ENCODE measurements around the gene EML2. TPM values are rescaled to one million over a fixed set of nuclear protein-coding genes. Genes with fewer than 3 reads are reported as not detected.

EML2 gene
- total RNA-seq, 2 experiments from 2014 or later = 122 to 128 TPM

DNA sequence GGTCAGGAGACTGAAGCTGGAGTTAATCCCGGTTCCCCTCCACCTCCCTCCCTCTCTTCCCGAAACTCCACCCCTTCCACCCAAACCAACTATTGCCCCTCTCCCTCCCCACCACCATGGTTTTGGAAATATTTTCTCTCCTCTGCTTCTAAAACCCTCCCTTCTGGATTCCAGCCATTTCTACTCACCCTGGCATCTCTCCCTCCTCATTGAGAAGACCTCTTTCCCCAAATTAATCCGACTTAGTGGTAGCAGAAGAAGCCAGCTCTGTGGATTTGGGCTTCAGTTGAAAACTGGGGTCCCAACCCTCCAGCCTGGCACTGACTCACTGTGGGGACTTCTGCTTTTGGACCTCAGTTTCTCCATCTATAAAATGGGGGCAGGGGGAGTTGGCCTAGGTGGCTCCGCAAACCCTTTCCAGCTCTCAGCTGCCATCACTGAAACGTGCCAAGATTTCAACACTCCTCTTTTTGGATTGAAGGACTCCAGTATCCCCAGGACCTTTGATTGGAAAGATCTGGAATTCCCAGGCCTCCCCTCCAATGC lies 38.8 kb downstream of the EML2 start:
- CTCF ChIA-PET = interaction anchor here (0.7 to 2.2 kb wide), 2 partner anchors 9 to 41 kb away, joined by 3 to 8 read pairs; no protein-coding TSS in a partner anchor

DNA sequence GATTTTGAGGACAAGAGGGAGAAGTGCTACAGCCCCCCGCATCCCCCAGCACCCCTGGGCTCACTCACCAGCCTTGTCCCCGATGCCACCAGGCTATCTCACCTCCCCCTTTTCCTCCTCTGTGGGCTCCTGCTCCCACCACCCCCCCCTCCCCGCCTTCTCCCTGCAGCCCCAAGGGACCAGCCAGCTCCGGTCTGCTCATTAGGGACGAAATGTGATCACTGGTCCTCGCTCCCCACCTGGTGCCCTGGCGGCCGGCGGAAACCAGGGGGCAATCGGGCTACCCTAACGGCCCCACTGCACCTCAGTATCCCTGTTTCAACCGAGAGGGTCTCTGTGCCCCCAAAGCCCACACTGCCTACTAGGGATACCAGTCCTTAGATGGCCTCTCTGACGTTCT lies 39.9 kb downstream of the EML2 start:
- CTCF ChIA-PET = interaction anchor here (1.0 to 1.6 kb wide), 4 partner anchors 11 to 170 kb away, joined by 3 to 10 read pairs (median 3); partner anchors contain the start of gene SIX5
- no peak for ATAC-seq
- no peaks in the 10 kb centered on the region for H3K9me3 Mint-ChIP-seq (ENCODE audit: low read depth)
- H3K27me3 Mint-ChIP-seq = peaks cover 81% of the 10 kb centered on the region
- peaks cover 29% of the 10 kb centered on the region for H3K4me1 Mint-ChIP-seq
- no peak for DNase-seq
- H3K4me3 Mint-ChIP-seq = no peak overlapping the region
- peaks cover 5% of the 10 kb centered on the region for H3K36me3 Mint-ChIP-seq
- H3K27ac Mint-ChIP-seq = no peak overlapping the region

More for the DNA sequence above, 38.8 kb downstream of the EML2 start:
- H3K27me3 Mint-ChIP-seq = peaks cover 79% of the 10 kb centered on the region
- no peaks in the 10 kb centered on the region for H3K9me3 Mint-ChIP-seq (ENCODE audit: low read depth)
- no peak overlapping the region for H3K27ac Mint-ChIP-seq
- peaks cover 29% of the 10 kb centered on the region for H3K4me1 Mint-ChIP-seq
- peaks cover 5% of the 10 kb centered on the region for H3K36me3 Mint-ChIP-seq
- no peak overlapping the region for H3K4me3 Mint-ChIP-seq
- ATAC-seq = no peak
- DNase-seq = no peak

DNA sequence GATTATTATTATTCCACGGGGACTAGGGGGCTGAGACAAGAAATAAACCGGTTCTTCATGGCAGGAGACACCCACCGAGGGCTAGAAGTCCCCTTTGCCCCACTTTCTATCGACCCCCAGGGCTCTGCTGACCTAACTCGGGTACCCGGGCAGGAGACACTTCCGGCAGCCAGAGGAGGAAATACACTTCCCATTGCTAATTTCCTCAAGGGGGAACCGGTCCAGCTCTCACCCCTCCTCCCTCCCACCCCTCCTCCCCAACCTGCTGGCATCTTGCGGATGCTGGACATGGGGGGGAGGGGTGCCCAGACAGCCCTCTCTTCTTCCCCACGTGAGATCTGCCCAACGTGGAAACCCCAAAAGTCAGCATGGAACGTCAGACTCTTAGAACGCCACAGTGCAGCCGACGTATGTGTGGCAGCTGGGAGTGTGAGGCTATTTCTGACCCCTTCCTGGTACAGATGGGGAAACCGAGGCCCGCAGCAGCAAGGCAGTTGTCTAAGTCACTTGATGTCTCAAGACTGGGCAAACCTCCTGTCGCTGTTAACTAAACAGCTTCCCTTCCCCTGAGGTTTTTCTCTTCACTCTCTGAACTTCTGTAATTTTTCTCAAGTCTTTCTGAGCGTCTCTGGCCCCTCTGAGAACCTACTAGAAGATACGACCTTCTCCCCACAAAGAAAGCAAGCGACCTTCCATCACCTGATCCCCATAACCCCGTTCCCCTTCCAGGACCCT lies 40.8 kb downstream of the EML2 start:
- no peaks in the 10 kb centered on the region for H3K9me3 Mint-ChIP-seq (ENCODE audit: low read depth)
- peaks cover 5% of the 10 kb centered on the region for H3K36me3 Mint-ChIP-seq
- H3K27me3 Mint-ChIP-seq = peaks cover 80% of the 10 kb centered on the region
- H3K4me3 Mint-ChIP-seq = peak overlapping the region; percentile 48
- ATAC-seq = no peak
- no peak overlapping the region for H3K27ac Mint-ChIP-seq
- DNase-seq = no peak
- CTCF ChIA-PET = interaction anchor here (1.0 to 1.7 kb wide), 5 partner anchors 8 to 171 kb away, joined by 3 to 10 read pairs (median 3); partner anchors contain the start of gene SIX5
- peaks cover 29% of the 10 kb centered on the region for H3K4me1 Mint-ChIP-seq

DNA sequence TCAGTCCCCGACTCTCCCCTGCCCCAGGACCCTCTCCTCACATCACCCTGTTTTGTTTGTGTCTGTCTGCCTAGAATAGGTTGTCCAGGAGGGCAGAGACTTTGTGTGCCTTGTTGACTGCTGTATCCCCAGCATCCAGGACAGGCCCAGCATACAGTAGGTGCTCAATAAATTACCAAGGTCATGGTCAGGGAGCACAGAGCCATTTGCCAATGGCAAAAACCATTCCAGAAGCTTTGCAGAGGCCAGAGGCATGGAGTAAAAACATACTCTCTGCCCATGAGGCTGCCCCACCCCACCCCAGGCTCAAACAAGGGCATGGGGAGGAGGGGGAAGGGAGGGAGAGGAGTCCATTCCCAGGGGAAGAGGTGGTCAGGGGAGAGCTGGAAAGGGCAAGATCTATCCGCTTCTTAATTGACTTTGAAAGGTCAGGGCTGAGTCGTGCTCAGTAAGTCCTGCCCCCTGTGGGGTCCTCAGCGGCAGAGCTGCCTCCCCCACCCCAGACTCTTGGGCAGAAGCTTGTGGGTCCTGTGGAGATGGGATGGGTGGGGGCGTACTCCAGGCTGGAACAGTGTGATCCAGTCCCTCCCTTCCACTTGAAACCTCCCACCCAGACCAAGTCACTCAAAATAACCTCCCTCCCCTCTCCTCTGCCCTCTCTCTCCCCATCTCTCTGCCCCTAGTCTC lies 41.6 kb downstream of the EML2 start:
- Mint-ChIP-seq H3K27me3 (peaks cover 73% of the 10 kb centered on the region), H3K36me3 (peaks cover 5% of the 10 kb centered on the region), H3K9me3 (ENCODE audit: low read depth) (no peaks in the 10 kb centered on the region), H3K4me3 (no peak overlapping the region), H3K27ac (no peak overlapping the region), H3K4me1 (peaks cover 30% of the 10 kb centered on the region)
- ATAC-seq (no peak), DNase-seq (no peak)
- CTCF ChIA-PET = interaction anchor here (1.6 to 1.9 kb wide), 3 partner anchors 9 to 45 kb away, joined by 7 to 10 read pairs (median 8); no protein-coding TSS in a partner anchor

DNA sequence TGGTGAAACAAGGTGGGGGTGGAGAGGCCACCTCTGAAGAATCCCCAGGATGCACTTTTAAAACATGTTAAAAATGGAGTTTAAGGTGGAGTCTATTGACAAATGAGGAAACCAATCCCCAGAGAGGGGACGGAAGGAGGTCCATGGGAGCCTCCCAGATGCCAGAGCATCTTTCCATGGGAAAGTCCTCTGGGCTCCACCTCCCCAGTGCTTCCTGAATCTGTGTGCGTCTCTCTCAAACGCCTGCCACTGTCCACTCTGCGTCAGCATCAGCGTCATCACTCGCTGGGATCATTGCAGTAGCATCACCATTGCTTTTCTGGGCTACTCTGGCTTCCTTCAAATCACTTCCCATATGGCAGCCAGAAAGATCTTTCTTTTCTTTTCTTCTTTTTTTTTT lies 43.4 kb downstream of the EML2 start:
- Mint-ChIP-seq H3K4me3 (no peak overlapping the region), H3K27ac (no peak overlapping the region), H3K27me3 (peaks cover 73% of the 10 kb centered on the region), H3K9me3 (ENCODE audit: low read depth) (no peaks in the 10 kb centered on the region), H3K36me3 (no peaks in the 10 kb centered on the region), H3K4me1 (peaks cover 34% of the 10 kb centered on the region)
- CTCF ChIA-PET = interaction anchor here (1.2 to 1.9 kb wide), 2 partner anchors 43 to 47 kb away, joined by 4 to 8 read pairs; partner anchors contain the start of gene EML2
- ATAC-seq (no peak), DNase-seq (no peak)

DNA sequence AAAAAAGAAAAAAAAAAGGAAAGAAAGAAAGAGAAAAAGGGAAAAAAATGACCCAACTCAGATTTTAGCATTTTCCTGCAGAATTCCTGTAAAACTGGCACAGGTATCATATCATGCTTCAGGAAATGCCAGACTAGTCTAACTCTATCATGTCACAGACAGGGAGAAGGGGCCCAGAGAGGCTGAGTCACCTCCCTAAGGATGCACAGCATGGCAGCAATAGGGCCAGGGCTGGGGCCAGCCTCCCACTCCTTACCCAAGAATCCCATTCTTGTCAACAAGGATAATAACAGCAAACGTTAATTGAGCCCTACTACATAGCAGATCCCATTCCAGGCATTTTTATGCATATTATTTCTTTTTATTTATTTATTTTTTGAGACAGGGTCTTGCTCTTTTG lies 45.7 kb downstream of the EML2 start:
- Mint-ChIP-seq H3K4me1 (peaks cover 22% of the 10 kb centered on the region), H3K4me3 (no peak overlapping the region), H3K27ac (no peak overlapping the region), H3K36me3 (no peaks in the 10 kb centered on the region), H3K27me3 (peaks cover 64% of the 10 kb centered on the region), H3K9me3 (ENCODE audit: low read depth) (no peaks in the 10 kb centered on the region)
- CTCF ChIA-PET = interaction anchor here (0.6 to 0.9 kb wide), 3 partner anchors 14 to 145 kb away, joined by 3 to 5 read pairs (median 3); no protein-coding TSS in a partner anchor
- ATAC-seq = no peak
- DNase-seq = no peak

DNA sequence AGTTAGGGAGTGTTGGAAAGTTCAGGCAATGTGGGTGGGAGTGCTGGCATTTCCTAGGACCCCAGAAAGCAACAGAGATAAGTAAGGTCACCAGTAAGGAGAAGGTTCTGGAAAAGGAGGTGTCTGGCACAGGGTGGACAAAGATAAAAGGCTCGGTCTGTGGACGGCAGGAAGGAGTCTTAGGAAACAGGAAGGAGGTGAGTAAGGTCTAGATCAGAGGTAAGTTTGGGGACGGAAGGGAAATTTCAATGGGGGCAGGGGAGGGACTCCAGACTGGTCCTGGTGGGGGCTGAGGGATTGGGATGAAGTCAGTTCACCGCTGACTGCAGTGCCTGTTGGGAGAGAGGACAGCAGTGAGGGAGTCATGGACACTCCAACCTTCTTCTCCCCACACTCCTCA lies 46.8 kb downstream of the EML2 start:
- DNase-seq (no peak), ATAC-seq (no peak)
- peaks cover 15% of the 10 kb centered on the region for H3K4me1 Mint-ChIP-seq
- no peaks in the 10 kb centered on the region for H3K9me3 Mint-ChIP-seq (ENCODE audit: low read depth)
- CTCF ChIA-PET = interaction anchor here (1.3 kb wide), 1 partner anchor 93 kb away, joined by 4 read pairs; no protein-coding TSS in a partner anchor
- H3K27ac Mint-ChIP-seq = no peak overlapping the region
- H3K27me3 Mint-ChIP-seq = peaks cover 53% of the 10 kb centered on the region
- H3K36me3 Mint-ChIP-seq = no peaks in the 10 kb centered on the region
- no peak overlapping the region for H3K4me3 Mint-ChIP-seq

DNA sequence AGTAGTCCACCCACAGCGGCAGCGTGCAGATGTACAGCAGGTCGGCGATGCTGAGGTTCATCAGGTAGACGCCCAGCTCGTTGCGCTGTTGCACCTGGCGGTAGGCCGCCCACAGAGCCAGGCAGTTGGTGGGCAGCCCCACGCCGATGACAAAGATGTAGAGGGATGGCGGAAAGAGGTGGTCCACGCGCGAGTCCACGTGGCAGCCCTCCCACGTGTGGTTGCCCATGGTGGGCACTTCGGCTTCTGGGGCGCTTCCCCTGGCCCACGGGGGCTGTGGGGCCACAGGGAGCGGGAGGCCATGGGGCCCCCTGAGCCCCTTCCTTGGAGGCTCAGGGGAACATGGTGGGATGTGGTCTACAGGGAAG lies 47.6 kb downstream of the EML2 start:
- H3K27me3 Mint-ChIP-seq = peaks cover 45% of the 10 kb centered on the region
- ATAC-seq = no peak
- H3K27ac Mint-ChIP-seq = no peak overlapping the region
- H3K36me3 Mint-ChIP-seq = no peaks in the 10 kb centered on the region
- peaks cover 13% of the 10 kb centered on the region for H3K4me1 Mint-ChIP-seq
- no peak for DNase-seq
- no peaks in the 10 kb centered on the region for H3K9me3 Mint-ChIP-seq (ENCODE audit: low read depth)
- H3K4me3 Mint-ChIP-seq = no peak overlapping the region
- CTCF ChIA-PET = interaction anchor here (0.7 to 1.7 kb wide), 7 partner anchors 9 to 167 kb away, joined by 3 to 14 read pairs (median 4); partner anchors contain the start of genes QPCTL and SNRPD2

DNA sequence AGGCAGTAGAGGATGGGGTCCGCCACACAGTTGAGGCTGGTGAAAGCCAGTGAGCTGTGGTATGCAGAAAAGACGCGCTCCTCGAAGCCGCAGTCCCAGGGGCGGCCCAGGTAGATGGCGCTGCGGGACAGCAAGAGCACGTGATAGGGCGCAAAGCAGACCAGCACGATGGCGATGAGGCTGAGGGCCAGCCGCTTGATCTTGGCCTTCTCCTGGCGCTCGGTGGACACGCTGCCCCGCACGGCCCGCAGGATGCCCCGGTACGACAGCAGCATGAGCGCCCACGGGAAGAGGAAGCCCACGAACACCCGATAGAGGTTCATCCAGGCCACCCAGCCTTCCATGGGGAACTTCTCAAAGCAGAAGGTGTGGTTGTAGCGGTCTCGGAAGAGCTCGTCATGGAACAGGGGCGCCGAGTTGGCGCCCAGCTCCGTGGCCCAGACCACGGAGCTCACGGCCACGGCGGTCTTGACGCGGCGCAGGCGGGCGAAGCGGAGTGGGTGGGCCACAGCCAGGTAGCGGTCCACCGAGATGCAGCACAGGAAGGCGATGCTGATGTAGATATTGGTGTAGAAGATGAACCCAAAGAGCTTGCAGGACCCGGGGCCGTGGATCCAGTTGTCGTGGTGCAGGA lies 48.1 kb downstream of the EML2 start:
- CTCF ChIA-PET = interaction anchor here (0.7 to 1.7 kb wide), 9 partner anchors 10 to 166 kb away, joined by 3 to 14 read pairs (median 4); partner anchors contain the start of genes QPCTL and SNRPD2
- Mint-ChIP-seq H3K27ac (no peak overlapping the region), H3K4me1 (peaks cover 13% of the 10 kb centered on the region), H3K36me3 (no peaks in the 10 kb centered on the region), H3K9me3 (ENCODE audit: low read depth) (no peaks in the 10 kb centered on the region), H3K4me3 (no peak overlapping the region), H3K27me3 (peaks cover 40% of the 10 kb centered on the region)
- peak; percentile 61 for DNase-seq
- peak; percentile 78 for ATAC-seq

DNA sequence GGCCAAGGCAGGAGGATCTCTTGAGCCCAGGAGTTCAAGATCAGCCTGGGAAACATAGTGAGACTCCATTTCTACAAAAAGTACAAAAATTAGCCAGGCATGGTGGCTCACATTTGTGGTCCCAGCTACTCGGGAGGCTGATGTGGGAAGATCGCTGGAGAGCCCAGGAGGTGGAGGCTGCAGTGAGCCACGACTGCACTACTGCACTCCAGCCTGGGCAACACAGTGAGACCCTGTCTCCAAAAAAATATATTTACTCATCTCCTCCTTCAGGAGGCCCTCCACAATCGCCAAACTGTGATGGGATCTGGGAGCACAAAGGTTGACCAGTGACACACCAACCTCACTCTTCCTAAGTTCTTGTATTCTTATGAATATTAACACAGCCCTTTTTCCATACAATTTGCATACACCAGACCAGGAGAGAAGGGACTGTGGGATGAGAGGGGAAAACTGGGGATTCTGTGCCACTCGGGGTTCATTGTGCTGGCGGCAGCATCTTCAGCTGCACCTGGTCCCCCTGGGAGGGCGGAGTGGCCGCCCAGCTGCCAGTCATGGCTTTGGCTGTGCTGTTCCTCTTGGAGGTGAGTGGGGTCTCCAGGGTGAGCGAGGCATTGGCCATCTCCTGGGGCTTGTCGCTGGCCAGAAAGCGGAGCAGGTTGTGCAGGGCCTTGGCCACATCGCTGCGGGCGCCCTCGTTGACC lies 48.7 kb downstream of the EML2 start:
- Mint-ChIP-seq H3K27ac (no peak overlapping the region), H3K4me3 (no peak overlapping the region), H3K36me3 (no peaks in the 10 kb centered on the region), H3K9me3 (ENCODE audit: low read depth) (no peaks in the 10 kb centered on the region), H3K27me3 (peaks cover 34% of the 10 kb centered on the region), H3K4me1 (peaks cover 15% of the 10 kb centered on the region)
- CTCF ChIA-PET = interaction anchor here (0.9 to 1.7 kb wide), 7 partner anchors 10 to 102 kb away, joined by 3 to 14 read pairs (median 4); partner anchors contain the start of genes QPCTL and SNRPD2
- DNase-seq (no peak), ATAC-seq (peak; percentile 22)

DNA sequence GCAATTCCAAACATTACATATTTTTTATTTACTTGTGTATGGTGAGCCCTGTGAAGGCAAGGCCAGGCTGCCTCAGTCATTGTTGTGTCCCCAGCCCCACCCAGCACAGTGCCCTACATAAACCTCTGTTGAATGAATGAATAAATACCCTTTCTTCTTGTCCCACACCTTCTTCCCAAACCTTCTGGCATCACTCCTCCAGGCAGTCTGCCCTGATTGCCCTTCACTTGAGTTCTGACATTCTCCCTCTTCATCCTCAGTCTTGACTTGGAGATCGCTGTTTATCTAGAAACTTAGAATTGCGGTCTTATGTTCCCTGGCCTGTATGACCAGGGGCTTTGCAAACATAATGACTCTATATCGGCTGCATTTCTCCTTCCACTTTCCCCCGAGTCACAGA lies 49.4 kb downstream of the EML2 start:
- no peaks in the 10 kb centered on the region for H3K9me3 Mint-ChIP-seq (ENCODE audit: low read depth)
- peaks cover 31% of the 10 kb centered on the region for H3K27me3 Mint-ChIP-seq
- H3K4me3 Mint-ChIP-seq = no peak overlapping the region
- H3K4me1 Mint-ChIP-seq = peaks cover 19% of the 10 kb centered on the region
- ATAC-seq = no peak
- H3K27ac Mint-ChIP-seq = no peak overlapping the region
- H3K36me3 Mint-ChIP-seq = no peaks in the 10 kb centered on the region
- DNase-seq = no peak
- CTCF ChIA-PET = no interaction called here

DNA sequence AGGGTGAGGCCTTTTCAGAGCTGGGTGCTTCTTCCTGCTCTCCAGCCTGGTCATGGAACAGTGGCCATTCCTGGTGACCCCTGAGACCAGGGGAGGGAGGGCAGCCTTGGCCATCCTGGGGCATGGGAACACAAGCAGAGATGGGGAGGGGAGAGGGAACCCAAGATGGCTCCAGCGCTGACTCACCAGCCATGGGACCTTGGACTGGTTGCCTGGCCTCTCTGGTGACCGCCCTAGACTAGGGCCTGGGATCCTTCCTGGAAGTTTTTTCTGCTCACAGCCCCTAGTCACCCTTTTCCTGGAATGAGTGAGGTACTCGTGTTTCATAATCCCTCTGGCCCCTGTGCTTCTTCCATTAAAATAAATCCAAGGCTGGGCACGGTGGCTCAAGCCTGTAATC lies 51.3 kb downstream of the EML2 start:
- Mint-ChIP-seq H3K9me3 (ENCODE audit: low read depth) (no peaks in the 10 kb centered on the region), H3K4me1 (peaks cover 27% of the 10 kb centered on the region), H3K27ac (no peak overlapping the region), H3K4me3 (no peak overlapping the region), H3K27me3 (peaks cover 31% of the 10 kb centered on the region), H3K36me3 (peaks cover 4% of the 10 kb centered on the region)
- ATAC-seq = no peak
- CTCF ChIA-PET = interaction anchor here (1.4 kb wide), 1 partner anchor 11 kb away, joined by 3 read pairs; no protein-coding TSS in a partner anchor
- no peak for DNase-seq
